Spleen (tissue), 7 donors: ENCODE data around the gene CRK.

ENCODE experiments used
- POLR2A ChIP-seq, 3 donors: fragments of 450-650 bp; IDR thresholded peaks; one replicate each; pipeline ENCODE4 v1.5.1; 2017; ENCODE audit warnings: antibody characterized with exemption in 3 of 3, mild to moderate bottlenecking in 1 of 3
- POLR2AphosphoS5 ChIP-seq, 3 donors: sonication (generic); formaldehyde crosslinking; IDR thresholded peaks; one replicate each; pipeline ENCODE4 v1.5.1; 2017; ENCODE audit warnings: antibody characterized with exemption in 3 of 3
- TF ChIP-seq, protein P1 (sequence below), 11 experiments: fragments of 200-600 bp in 7 of 11; fragments of 450-650 bp in 4 of 11; sonication (generic) in 4 of 11; IDR thresholded peaks in 8 of 11; conservative IDR thresholded peaks in 3 of 11; 1 replicate in 7 of 11; 2 replicates in 4 of 11; pipeline versions ENCODE4 v1.4.0 to v1.8.0; 2016 to 2021; ENCODE audit warnings: antibody characterized with exemption in 11 of 11, inconsistent platforms in 4 of 11, mild to moderate bottlenecking in 1 of 11
- donor health status: DM: no; HTN: no; CAD: no; lungs with moderate emphysema.
- donor health status: DM: no; HTN: no; CAD: no.
- donor health status: DM: no; HTN: no; CAD: no.

DNA sequence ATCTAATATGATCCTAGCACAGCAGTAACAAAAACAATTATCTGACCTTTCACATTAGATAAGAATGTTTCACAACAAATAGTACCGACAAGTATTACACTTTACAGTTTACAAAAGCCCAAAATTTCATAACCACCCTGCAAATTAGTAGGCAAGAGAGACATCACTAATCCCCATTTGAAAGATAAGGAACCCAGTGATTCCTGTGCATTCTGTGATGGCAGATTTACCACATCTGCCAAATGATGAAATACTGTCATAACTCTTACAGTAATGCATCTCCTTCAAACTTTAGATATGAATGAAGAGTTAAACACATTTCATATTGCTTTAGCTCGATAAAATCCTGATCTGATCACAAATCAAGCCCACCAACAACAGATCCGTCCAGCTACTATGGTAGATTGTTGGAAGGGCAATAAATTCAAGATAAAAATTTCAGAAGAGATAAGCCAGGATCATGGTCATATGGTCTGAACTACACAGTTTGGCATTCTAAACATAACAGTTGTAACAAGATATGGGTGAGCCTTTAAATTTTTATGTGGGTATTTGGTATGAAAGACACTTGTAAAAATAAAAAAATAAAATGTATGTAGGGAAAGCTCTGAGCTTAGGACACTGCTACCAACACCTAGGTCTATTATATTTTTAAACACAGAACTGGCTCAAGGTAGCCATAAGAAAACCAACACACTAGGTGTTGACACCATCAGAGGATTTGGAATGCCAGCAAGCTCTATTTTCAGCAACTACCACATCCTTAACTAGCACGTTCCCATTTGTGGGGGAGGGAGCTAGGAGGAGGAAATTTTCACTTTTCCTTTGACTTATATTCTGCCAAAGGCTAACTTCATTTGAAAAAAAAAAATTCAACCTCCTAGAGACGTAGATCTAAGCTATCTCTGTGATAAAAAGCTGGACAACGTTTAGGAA, 65.3 kb downstream of the CRK start:
- TF ChIP-seq, protein P1, sequence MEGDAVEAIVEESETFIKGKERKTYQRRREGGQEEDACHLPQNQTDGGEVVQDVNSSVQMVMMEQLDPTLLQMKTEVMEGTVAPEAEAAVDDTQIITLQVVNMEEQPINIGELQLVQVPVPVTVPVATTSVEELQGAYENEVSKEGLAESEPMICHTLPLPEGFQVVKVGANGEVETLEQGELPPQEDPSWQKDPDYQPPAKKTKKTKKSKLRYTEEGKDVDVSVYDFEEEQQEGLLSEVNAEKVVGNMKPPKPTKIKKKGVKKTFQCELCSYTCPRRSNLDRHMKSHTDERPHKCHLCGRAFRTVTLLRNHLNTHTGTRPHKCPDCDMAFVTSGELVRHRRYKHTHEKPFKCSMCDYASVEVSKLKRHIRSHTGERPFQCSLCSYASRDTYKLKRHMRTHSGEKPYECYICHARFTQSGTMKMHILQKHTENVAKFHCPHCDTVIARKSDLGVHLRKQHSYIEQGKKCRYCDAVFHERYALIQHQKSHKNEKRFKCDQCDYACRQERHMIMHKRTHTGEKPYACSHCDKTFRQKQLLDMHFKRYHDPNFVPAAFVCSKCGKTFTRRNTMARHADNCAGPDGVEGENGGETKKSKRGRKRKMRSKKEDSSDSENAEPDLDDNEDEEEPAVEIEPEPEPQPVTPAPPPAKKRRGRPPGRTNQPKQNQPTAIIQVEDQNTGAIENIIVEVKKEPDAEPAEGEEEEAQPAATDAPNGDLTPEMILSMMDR (IDR thresholded peaks at IDR 0.05 in 8 of 11, conservative IDR thresholded peaks at IDR 0.05 in 3 of 11): no peak
- TF ChIP-seq POLR2A (IDR thresholded peaks at IDR 0.05) (no peak), POLR2AphosphoS5 (IDR thresholded peaks at IDR 0.05) (no peak)
